LNCaP clone FGC (cell line): ENCODE measurements around the gene MYCL.
A peak's percentile ranks its signal among the peaks of the same experiment; 100 is the strongest.

Experiments used
- DNase-seq: peaks from one replicate; pipeline ENCODE4 v3.0.0-alpha.2; 2011; ENCODE audit warnings: low read depth
- H3K4me3 ChIP-seq: 2 replicates; pipeline ENCODE4 v1.5.1; 2011; ENCODE audit warnings: mild to moderate bottlenecking, low read depth, low read length, control low read depth
- CTCF ChIP-seq: IDR thresholded peaks from 2 replicates; pipeline ENCODE4 v1.5.1; 2012; ENCODE audit warnings: mild to moderate bottlenecking; ENCODE audit not compliant: control insufficient read depth, insufficient read depth; ENCODE audit errors: extremely low read depth

The MYCL gene

GRCh38 chr1:39866767-39867166, 35.0 kb downstream of the MYCL start:
- no peak for TF ChIP-seq CTCF
- DNase-seq: no peak
- no peak overlapping the region for H3K4me3 ChIP-seq

- no peak overlapping the region for H3K4me3 ChIP-seq
- no peak for TF ChIP-seq CTCF
- DNase-seq: no peak
Observed at GRCh38 chr1:39865762-39866161, 36.0 kb downstream of the MYCL start.

GRCh38 chr1:39863177-39863576, 38.5 kb downstream of the MYCL start:
- TF ChIP-seq CTCF: no peak
- H3K4me3 ChIP-seq: no peak overlapping the region
- DNase-seq: no peak

- no peak overlapping the region for H3K4me3 ChIP-seq
- TF ChIP-seq CTCF: no peak
- no peak for DNase-seq
Observed at GRCh38 chr1:39861003-39861402, 40.7 kb downstream of the MYCL start.

- TF ChIP-seq CTCF: no peak
- no peak for DNase-seq
- peak overlapping the region; percentile 16; the same call in 1 of the 2 replicates for H3K4me3 ChIP-seq
Observed at GRCh38 chr1:39859859-39860812, 41.6 kb downstream of the MYCL start.

GRCh38 chr1:39858315-39858714, 43.4 kb downstream of the MYCL start:
- DNase-seq: no peak
- H3K4me3 ChIP-seq: no peak overlapping the region
- TF ChIP-seq CTCF: no peak
